ENCODE results near the gene XRCC4. TPM values are rescaled to one million over a fixed set of nuclear protein-coding genes. Genes with fewer than 3 reads are reported as not detected.

Gene XRCC4
- total and polyA plus RNA-seq, 7 donors, result 4.6 to 11.3 (median 7.6) TPM

- DNase-seq, result no peak
- WGBS, 2 donors, result 29 to 71% methylated on average over 1 of the region's 1 CpG
- Histone ChIP-seq H3K4me3 (no peak overlapping the region), H3K27me3 (no peaks in the 10 kb centered on the region), H3K36me3 (no peaks in the 10 kb centered on the region), H3K27ac (no peak overlapping the region), H3K9me3 (no peaks in the 10 kb centered on the region), H3K4me1 (no peaks in the 10 kb centered on the region)
- intact Hi-C loops (cut with DNase I), result no loop called here
- TF ChIP-seq EP300 (IDR thresholded peaks at IDR 0.05) (no peak), CTCF (IDR thresholded peaks at IDR 0.05) (no peak), POLR2A (IDR thresholded peaks at IDR 0.05) (no peak), POLR2AphosphoS5 (IDR thresholded peaks at IDR 0.05) (no peak)
These were observed 22.1 kb downstream of the XRCC4 start for GRCh38 chr5:83099445-83099844.

GRCh38 chr5:83101514-83101913 lies 24.2 kb downstream of the XRCC4 start:
- no peak for TF ChIP-seq EP300 (IDR thresholded peaks at IDR 0.05)
- no peak for TF ChIP-seq CTCF (IDR thresholded peaks at IDR 0.05)
- no peak for TF ChIP-seq POLR2AphosphoS5 (IDR thresholded peaks at IDR 0.05)
- TF ChIP-seq POLR2A (IDR thresholded peaks at IDR 0.05), result no peak
- WGBS, 2 donors, result 82 to 88% methylated on average over 1 of the region's 1 CpG

GRCh38 chr5:83102364-83102980 lies 25.1 kb downstream of the XRCC4 start:
- H3K27me3 ChIP-seq, result no peaks in the 10 kb centered on the region
- intact Hi-C loops (cut with DNase I), result no loop called here
- no peak overlapping the region for H3K27ac ChIP-seq
- H3K4me3 ChIP-seq, result no peak overlapping the region
- DNase-seq, result no peak
- no peak for TF ChIP-seq EP300 (IDR thresholded peaks at IDR 0.05)
- no peak for TF ChIP-seq CTCF (IDR thresholded peaks at IDR 0.05)
- TF ChIP-seq POLR2A (IDR thresholded peaks at IDR 0.05), result no peak
- TF ChIP-seq POLR2AphosphoS5 (IDR thresholded peaks at IDR 0.05), result no peak
- no peaks in the 10 kb centered on the region for H3K9me3 ChIP-seq
- no peaks in the 10 kb centered on the region for H3K36me3 ChIP-seq
- no peaks in the 10 kb centered on the region for H3K4me1 ChIP-seq

More at GRCh38 chr5:83101514-83101913, 24.2 kb downstream of the XRCC4 start:
- intact Hi-C loops (cut with DNase I), result no loop called here
- Histone ChIP-seq H3K27ac (no peak overlapping the region), H3K36me3 (no peaks in the 10 kb centered on the region), H3K27me3 (no peaks in the 10 kb centered on the region), H3K9me3 (no peaks in the 10 kb centered on the region), H3K4me1 (no peaks in the 10 kb centered on the region), H3K4me3 (no peak overlapping the region)
- DNase-seq, result no peak

- no peak for TF ChIP-seq CTCF (IDR thresholded peaks at IDR 0.05)
- no peak for TF ChIP-seq POLR2A (IDR thresholded peaks at IDR 0.05)
- no peak for TF ChIP-seq POLR2AphosphoS5 (IDR thresholded peaks at IDR 0.05)
- TF ChIP-seq EP300 (IDR thresholded peaks at IDR 0.05), result no peak
- Histone ChIP-seq H3K4me3 (no peak overlapping the region), H3K27me3 (no peaks in the 10 kb centered on the region), H3K36me3 (no peaks in the 10 kb centered on the region), H3K27ac (no peak overlapping the region), H3K4me1 (no peaks in the 10 kb centered on the region), H3K9me3 (no peaks in the 10 kb centered on the region)
- intact Hi-C loops (cut with DNase I), result no loop called here
- no peak for DNase-seq
These were observed 26.7 kb downstream of the XRCC4 start for GRCh38 chr5:83104021-83104420.

Data from sigmoid colon (tissue), 7 donors.